HCT116 (cell line): ENCODE data around the gene HES5. TPM values are rescaled to one million over a fixed set of nuclear protein-coding genes. Genes with fewer than 3 reads are reported as not detected.

ENCODE experiments used
- ATAC-seq: fragments of 200-7000 bp; cut with Tn5 transposase; 2 replicates; pipeline ENCODE4 v1.9.1; 2020; ENCODE audit warnings: mild to moderate bottlenecking, moderate library complexity
- BruUV-seq: library from RNA; stranded (reverse); fragments of 400-500 nt; replicated peaks from 2 replicates; lab custom pipeline; 2021; lab: Mats Ljungman, UMichigan
- CTCF ChIA-PET: fragments of 300-600 bp; sonication (Branson Sonifier 250); formaldehyde crosslinking; loops from one replicate; lab custom pipeline; 2021; ENCODE audit warnings: antibody characterized with exemption; lab: Charles Lee
- POLR2A ChIA-PET: fragments of 300-600, 350-600 bp; sonication (Branson Sonifier 250); formaldehyde crosslinking; loops from one replicate; lab custom pipeline; 2021; ENCODE audit warnings: antibody characterized with exemption; lab: Charles Lee
- RAD21 ChIA-PET, 2 experiments: fragments of 300-600 bp; sonication (Branson Sonifier 250); formaldehyde crosslinking; loops; one replicate each; lab custom pipeline; 2023; ENCODE audit warnings: low total read pairs in 2 of 2; ENCODE audit not compliant: uncharacterized antibody in 2 of 2, unreplicated experiment in 2 of 2, low non-redundant PET in 1 of 2; lab: Charles Lee
- DNase-seq: peaks from one replicate; pipeline ENCODE4 v3.0.0-alpha.2; 2010; ENCODE audit warnings: low read depth, low spot score
- H2AFZ ChIP-seq: fragments of 200-600 bp; shearing (Covaris generic), sonication (generic); 2 replicates; pipeline ENCODE4 v1.6.1; 2017; ENCODE audit warnings: low read depth, mixed run types, mixed read lengths, antibody characterized with exemption, low read length; ENCODE audit not compliant: poor library complexity, severe bottlenecking
- H3K27ac ChIP-seq: 2 replicates; pipeline ENCODE4 v1.5.1; 2012; ENCODE audit warnings: low read depth, low read length
- H3K27me3 ChIP-seq: fragments of 200-600 bp; sonication (generic); 2 replicates; pipeline ENCODE4 v1.6.1; 2016; ENCODE audit warnings: mixed run types, low read length, mixed read lengths; ENCODE audit not compliant: insufficient read depth
- H3K36me3 ChIP-seq, 2 experiments: fragments of 200-500 bp in 1 of 2; fragments of 200-600 bp in 1 of 2; sonication (Bioruptor generic) in 1 of 2; sonication (generic) in 1 of 2; 2 replicates each; pipeline versions ENCODE4 v1.5.1 to v1.6.1; 2014 to 2016; ENCODE audit warnings: low read length in 2 of 2, inconsistent platforms in 1 of 2, mixed read lengths in 1 of 2, mixed run types in 1 of 2; ENCODE audit not compliant: insufficient read depth in 2 of 2, control insufficient read depth in 1 of 2
- H3K4me1 ChIP-seq, 2 experiments: fragments of 200-600 bp in 1 of 2; sonication (generic) in 1 of 2; 2 replicates each; pipeline versions ENCODE4 v1.5.1 to v1.6.1; 2012 to 2017; ENCODE audit warnings: low read length in 2 of 2, inconsistent platforms in 1 of 2, mild to moderate bottlenecking in 1 of 2, mixed read lengths in 1 of 2, mixed run types in 1 of 2, moderate library complexity in 1 of 2; ENCODE audit not compliant: insufficient read depth in 2 of 2, control insufficient read depth in 1 of 2
- H3K4me2 ChIP-seq: fragments of 200-600 bp; sonication (generic); 2 replicates; pipeline ENCODE4 v1.6.1; 2017; ENCODE audit warnings: mixed run types, low read length, mixed read lengths
- H3K4me3 ChIP-seq, 2 experiments: fragments of 200-600 bp in 1 of 2; sonication (generic) in 1 of 2; replicated peaks in 1 of 2; 2 replicates each; pipeline ENCODE4 v1.5.1; 2011 to 2016; ENCODE audit warnings: low read length in 2 of 2, control low read depth in 1 of 2, low read depth in 1 of 2, mild to moderate bottlenecking in 1 of 2, mixed read lengths in 1 of 2, mixed run types in 1 of 2
- H3K79me2 ChIP-seq: fragments of 200-600 bp; sonication (generic); 2 replicates; pipeline ENCODE4 v1.6.1; 2017; ENCODE audit warnings: mild to moderate bottlenecking, mixed run types, low read length, moderate library complexity, mixed read lengths; ENCODE audit not compliant: insufficient read depth
- H3K9ac ChIP-seq: fragments of 200-600 bp; sonication (generic); 2 replicates; pipeline ENCODE4 v1.6.1; 2016; ENCODE audit warnings: low read length, mixed read lengths
- H3K9me2 ChIP-seq: fragments of 200-600 bp; sonication (generic), shearing (Covaris generic); 2 replicates; pipeline ENCODE4 v1.6.1; 2017; ENCODE audit warnings: mixed run types, mild to moderate bottlenecking, moderate library complexity; ENCODE audit not compliant: insufficient read depth
- H3K9me3 ChIP-seq, 2 experiments: fragments of 200-500 bp in 1 of 2; fragments of 200-600 bp in 1 of 2; sonication (Bioruptor generic) in 1 of 2; sonication (generic) in 1 of 2; 2 replicates each; pipeline ENCODE4 v1.6.1; 2014 to 2017; ENCODE audit warnings: low read length in 2 of 2, mixed read lengths in 2 of 2, inconsistent platforms in 1 of 2, low read depth in 1 of 2, mild to moderate bottlenecking in 1 of 2, mixed run types in 1 of 2, moderate library complexity in 1 of 2; ENCODE audit not compliant: control insufficient read depth in 1 of 2, insufficient read depth in 1 of 2
- H4K20me1 ChIP-seq: fragments of 200-600 bp; sonication (generic), shearing (Covaris generic); 2 replicates; pipeline ENCODE4 v1.6.1; 2017; ENCODE audit warnings: mixed run types, mild to moderate bottlenecking, moderate library complexity; ENCODE audit not compliant: insufficient read depth
- CBX3 ChIP-seq: IDR thresholded peaks from 2 replicates; pipeline ENCODE4 v1.6.1; 2012; ENCODE audit warnings: low read depth
- CEBPB ChIP-seq: IDR thresholded peaks from 2 replicates; pipeline ENCODE4 v1.6.1; 2012; ENCODE audit warnings: low read depth
- EGR1 ChIP-seq: IDR thresholded peaks from 2 replicates; pipeline ENCODE4 v1.6.1; 2012; ENCODE audit warnings: low read depth
- ELF1 ChIP-seq: IDR thresholded peaks from 2 replicates; pipeline ENCODE4 v1.6.1; 2012; ENCODE audit warnings: low read depth, borderline replicate concordance
- EZH2 ChIP-seq: fragments of 200-600 bp; sonication (generic); IDR thresholded peaks from 2 replicates; pipeline ENCODE4 v1.6.1; 2017; ENCODE audit warnings: antibody characterized with exemption, mixed run types
- RAD21 ChIP-seq: IDR thresholded peaks from 2 replicates; pipeline ENCODE4 v1.6.1; 2012; ENCODE audit warnings: low read depth, mild to moderate bottlenecking
- SP1 ChIP-seq: IDR thresholded peaks from 2 replicates; pipeline ENCODE4 v1.6.1; 2012; ENCODE audit warnings: low read depth
- YY1 ChIP-seq: IDR thresholded peaks from 2 replicates; pipeline ENCODE4 v1.6.1; 2011; ENCODE audit warnings: low read length, low read depth, moderate library complexity, mild to moderate bottlenecking; ENCODE audit not compliant: insufficient replicate concordance; ENCODE audit errors: extremely low read depth
- ZNF274 ChIP-seq: fragments of 200-500 bp; sonication (Bioruptor generic); IDR thresholded peaks from 2 replicates; pipeline ENCODE4 v1.6.1; 2014; ENCODE audit warnings: mild to moderate bottlenecking, low read depth, low read length, inconsistent platforms
- intact Hi-C: fragments of 100-400 bp; cut with micrococcal nuclease; formaldehyde crosslinking; loops from 2 replicates; pipeline ENCODE4 v1.10.0; 2022
- total RNA-seq: library from RNA; stranded (reverse); gene quantifications from one replicate; pipeline ENCODE4 v1.2.1, GENCODE V29; 2021; ENCODE audit not compliant: unreplicated experiment
- TF ChIP-seq, protein P1 (sequence below): IDR thresholded peaks from 2 replicates; pipeline ENCODE4 v1.6.1; 2011; ENCODE audit warnings: mild to moderate bottlenecking, low read length, moderate library complexity; ENCODE audit not compliant: insufficient replicate concordance; ENCODE audit errors: extremely low read depth
- TF ChIP-seq, protein P2 (sequence below): IDR thresholded peaks from 2 replicates; pipeline ENCODE4 v1.6.1; 2012
- TF ChIP-seq, protein P3 (sequence below), 3 experiments: fragments of 200-600 bp in 1 of 3; sonication (generic) in 1 of 3; IDR thresholded peaks in 2 of 3; conservative IDR thresholded peaks in 1 of 3; 2 replicates each; pipeline ENCODE4 v1.5.1; 2012 to 2017; ENCODE audit warnings: low read depth in 2 of 3, low read length in 2 of 3, antibody characterized with exemption in 1 of 3, borderline replicate concordance in 1 of 3, control low read depth in 1 of 3, mild to moderate bottlenecking in 1 of 3, mixed read lengths in 1 of 3, mixed run types in 1 of 3, moderate library complexity in 1 of 3; ENCODE audit not compliant: insufficient read depth in 1 of 3

HES5 gene
- total RNA-seq, 1 experiment from 2014 or later = not detected

DNA sequence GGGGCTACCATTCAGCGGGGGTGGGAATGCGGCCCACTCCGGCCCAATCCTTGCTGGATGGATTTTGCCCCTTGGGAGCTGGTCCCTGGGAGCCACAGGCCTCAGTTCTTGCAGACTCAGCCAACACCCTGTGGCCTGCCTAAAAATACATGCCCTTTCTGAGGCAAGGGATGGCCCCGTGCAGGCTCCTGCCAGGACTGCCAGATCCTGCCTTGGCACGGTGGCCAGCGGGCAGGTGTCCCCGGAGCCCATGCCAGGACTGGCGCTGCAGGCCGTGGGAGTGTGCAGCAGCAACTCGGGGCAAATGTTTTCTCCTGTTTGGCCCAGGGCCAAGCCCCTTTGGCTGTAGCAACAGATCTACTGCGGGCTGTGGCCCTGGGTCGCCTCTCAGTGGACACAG, 2.0 kb downstream of the HES5 start:
- Histone ChIP-seq H4K20me1 (peaks cover 8% of the 10 kb centered on the region; the same call in 1 of the 2 replicates), H2AFZ (no peak overlapping the region), H3K4me1 (peaks cover 15 to 23% of the 10 kb centered on the region in 2 experiments; a peak in 3 of 4 replicates), H3K9ac (no peak overlapping the region), H3K36me3 (no peaks in the 10 kb centered on the region), H3K27ac (no peak overlapping the region; the same call in 1 of the 2 replicates), H3K4me3 (no peak overlapping the region), H3K9me3 (no peaks in the 10 kb centered on the region), H3K27me3 (no peaks in the 10 kb centered on the region), H3K4me2 (no peak overlapping the region), H3K79me2 (peaks cover 30% of the 10 kb centered on the region), H3K9me2 (no peaks in the 10 kb centered on the region)
- ChIA-PET POLR2A (no interaction called here), CTCF (no interaction called here), RAD21 (no interaction called here)
- DNase-seq = no peak
- ATAC-seq = no peak
- intact Hi-C loops = loop anchor here (5.0 kb wide), 1 partner anchor 116 kb away; the partner anchor contains the start of gene PEX10
- no TSS peak for BruUV-seq
- TF ChIP-seq RAD21 (no peak), SP1 (no peak)
- TF ChIP-seq, protein P1, sequence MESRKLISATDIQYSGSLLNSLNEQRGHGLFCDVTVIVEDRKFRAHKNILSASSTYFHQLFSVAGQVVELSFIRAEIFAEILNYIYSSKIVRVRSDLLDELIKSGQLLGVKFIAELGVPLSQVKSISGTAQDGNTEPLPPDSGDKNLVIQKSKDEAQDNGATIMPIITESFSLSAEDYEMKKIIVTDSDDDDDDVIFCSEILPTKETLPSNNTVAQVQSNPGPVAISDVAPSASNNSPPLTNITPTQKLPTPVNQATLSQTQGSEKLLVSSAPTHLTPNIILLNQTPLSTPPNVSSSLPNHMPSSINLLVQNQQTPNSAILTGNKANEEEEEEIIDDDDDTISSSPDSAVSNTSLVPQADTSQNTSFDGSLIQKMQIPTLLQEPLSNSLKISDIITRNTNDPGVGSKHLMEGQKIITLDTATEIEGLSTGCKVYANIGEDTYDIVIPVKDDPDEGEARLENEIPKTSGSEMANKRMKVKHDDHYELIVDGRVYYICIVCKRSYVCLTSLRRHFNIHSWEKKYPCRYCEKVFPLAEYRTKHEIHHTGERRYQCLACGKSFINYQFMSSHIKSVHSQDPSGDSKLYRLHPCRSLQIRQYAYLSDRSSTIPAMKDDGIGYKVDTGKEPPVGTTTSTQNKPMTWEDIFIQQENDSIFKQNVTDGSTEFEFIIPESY = no peak

DNA sequence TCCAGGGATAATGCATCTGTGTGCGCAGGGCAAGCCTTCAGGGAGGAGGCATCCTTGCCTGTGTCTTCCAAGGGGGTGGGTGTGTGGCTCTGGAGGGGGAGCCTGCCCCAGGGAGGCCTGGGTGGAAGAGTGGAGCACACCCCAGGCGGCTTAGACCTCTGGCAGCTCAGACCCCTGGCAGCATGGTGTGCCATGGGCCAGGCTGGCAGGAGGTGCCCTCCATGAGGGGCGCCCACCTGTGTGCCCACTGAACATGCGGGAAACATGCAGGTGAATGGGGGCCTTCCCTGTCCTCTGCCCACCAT, 2.6 kb downstream of the HES5 start:
- Histone ChIP-seq H3K27me3 (no peaks in the 10 kb centered on the region), H3K79me2 (peaks cover 35% of the 10 kb centered on the region), H3K9me2 (no peaks in the 10 kb centered on the region), H3K4me1 (peaks cover 15 to 20% of the 10 kb centered on the region in 2 experiments; a peak in 3 of 4 replicates), H4K20me1 (peaks cover 8% of the 10 kb centered on the region; the same call in 1 of the 2 replicates), H3K9me3 (no peaks in the 10 kb centered on the region), H3K4me2 (no peak overlapping the region; the same call in 1 of the 2 replicates), H3K36me3 (no peaks in the 10 kb centered on the region), H3K4me3 (no peak overlapping the region), H3K27ac (no peak overlapping the region; the same call in 1 of the 2 replicates), H2AFZ (no peak overlapping the region), H3K9ac (no peak overlapping the region)
- intact Hi-C loops = loop anchor here (5.0 kb wide), 1 partner anchor 115 kb away; the partner anchor contains the start of gene PEX10
- ChIA-PET POLR2A (no interaction called here), CTCF (no interaction called here), RAD21 (no interaction called here)
- TF ChIP-seq ELF1 (no peak), EZH2 (no peak), ZNF274 (no peak), EGR1 (no peak), YY1 (no peak), CBX3 (no peak), CEBPB (no peak)
- TF ChIP-seq, protein P2, sequence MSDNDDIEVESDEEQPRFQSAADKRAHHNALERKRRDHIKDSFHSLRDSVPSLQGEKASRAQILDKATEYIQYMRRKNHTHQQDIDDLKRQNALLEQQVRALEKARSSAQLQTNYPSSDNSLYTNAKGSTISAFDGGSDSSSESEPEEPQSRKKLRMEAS = no peak
- TF ChIP-seq, protein P3, sequence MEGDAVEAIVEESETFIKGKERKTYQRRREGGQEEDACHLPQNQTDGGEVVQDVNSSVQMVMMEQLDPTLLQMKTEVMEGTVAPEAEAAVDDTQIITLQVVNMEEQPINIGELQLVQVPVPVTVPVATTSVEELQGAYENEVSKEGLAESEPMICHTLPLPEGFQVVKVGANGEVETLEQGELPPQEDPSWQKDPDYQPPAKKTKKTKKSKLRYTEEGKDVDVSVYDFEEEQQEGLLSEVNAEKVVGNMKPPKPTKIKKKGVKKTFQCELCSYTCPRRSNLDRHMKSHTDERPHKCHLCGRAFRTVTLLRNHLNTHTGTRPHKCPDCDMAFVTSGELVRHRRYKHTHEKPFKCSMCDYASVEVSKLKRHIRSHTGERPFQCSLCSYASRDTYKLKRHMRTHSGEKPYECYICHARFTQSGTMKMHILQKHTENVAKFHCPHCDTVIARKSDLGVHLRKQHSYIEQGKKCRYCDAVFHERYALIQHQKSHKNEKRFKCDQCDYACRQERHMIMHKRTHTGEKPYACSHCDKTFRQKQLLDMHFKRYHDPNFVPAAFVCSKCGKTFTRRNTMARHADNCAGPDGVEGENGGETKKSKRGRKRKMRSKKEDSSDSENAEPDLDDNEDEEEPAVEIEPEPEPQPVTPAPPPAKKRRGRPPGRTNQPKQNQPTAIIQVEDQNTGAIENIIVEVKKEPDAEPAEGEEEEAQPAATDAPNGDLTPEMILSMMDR (IDR thresholded peaks at IDR 0.05 in 2 of 3, conservative IDR thresholded peaks at IDR 0.05 in 1 of 3; ENCODE audit: borderline replicate concordance in 1 of 3, insufficient read depth in 1 of 3, low read depth in 2 of 3, low read length in 2 of 3) = no peak
- TF ChIP-seq, protein P1 = no peak
- no TSS peak for BruUV-seq
- no peak for DNase-seq
- no peak for ATAC-seq
